Effector memory CD8-positive, alpha-beta T cell (primary cell): ENCODE data around the gene CHKA.

Experiments used
- ATAC-seq: fragments of 150-1000 bp; cut with Tn5 transposase; replicated peaks from 2 replicates; pipeline ENCODE4 v1.10.0; 2021; ENCODE audit warnings: mild to moderate bottlenecking, moderate library complexity
- DNase-seq, 3 experiments: peaks; one replicate each; pipeline ENCODE4 v3.0.0; 2021
- H3K27ac Mint-ChIP-seq, 2 donors: one replicate each; pipeline ENCODE4 v1.8.0; 2022; ENCODE audit warnings: mild to moderate bottlenecking in 2 of 2, mixed read lengths in 2 of 2, moderate library complexity in 2 of 2
- H3K27me3 Mint-ChIP-seq, 2 donors: one replicate each; pipeline ENCODE4 v1.8.0; 2022; ENCODE audit warnings: mixed read lengths in 2 of 2
- H3K36me3 Mint-ChIP-seq: one replicate; pipeline ENCODE4 v1.8.0; 2022; ENCODE audit warnings: mild to moderate bottlenecking, moderate library complexity, mixed read lengths; ENCODE audit not compliant: insufficient read depth
- H3K4me1 Mint-ChIP-seq, 2 donors: one replicate each; pipeline ENCODE4 v1.8.0; 2022; ENCODE audit warnings: low read depth in 2 of 2, mixed read lengths in 2 of 2
- H3K4me3 Mint-ChIP-seq, 2 donors: one replicate each; pipeline ENCODE4 v1.8.0; 2022; ENCODE audit warnings: mild to moderate bottlenecking in 2 of 2, mixed read lengths in 2 of 2, moderate library complexity in 2 of 2
- H3K9me3 Mint-ChIP-seq, 2 donors: one replicate each; pipeline ENCODE4 v1.8.0; 2022; ENCODE audit warnings: mixed read lengths in 2 of 2

CHKA gene

GRCh38 chr11:68149417-68149816, 28.2 kb upstream of the CHKA start:
- H3K9me3 Mint-ChIP-seq: no peaks in the 10 kb centered on the region
- H3K4me3 Mint-ChIP-seq: no peak overlapping the region
- H3K27me3 Mint-ChIP-seq: no peaks in the 10 kb centered on the region
- peaks cover 3% of the 10 kb centered on the region for H3K36me3 Mint-ChIP-seq
- H3K4me1 Mint-ChIP-seq: peaks cover 2 to 7% of the 10 kb centered on the region in 2 donors
- ATAC-seq (no peak), DNase-seq (no peak)
- H3K27ac Mint-ChIP-seq: no peak overlapping the region

GRCh38 chr11:68148879-68149278, 27.7 kb upstream of the CHKA start:
- Mint-ChIP-seq H3K4me1 (peaks cover 2 to 7% of the 10 kb centered on the region in 2 donors), H3K27me3 (no peaks in the 10 kb centered on the region), H3K27ac (no peak overlapping the region), H3K4me3 (no peak overlapping the region), H3K9me3 (no peaks in the 10 kb centered on the region), H3K36me3 (peaks cover 3% of the 10 kb centered on the region)
- DNase-seq: no peak
- no peak for ATAC-seq

- ATAC-seq (no peak), DNase-seq (no peak)
- Mint-ChIP-seq H3K4me3 (no peak overlapping the region), H3K4me1 (peaks cover 2 to 7% of the 10 kb centered on the region in 2 donors), H3K36me3 (peaks cover 3% of the 10 kb centered on the region), H3K9me3 (no peaks in the 10 kb centered on the region), H3K27ac (no peak overlapping the region), H3K27me3 (no peaks in the 10 kb centered on the region)
Measured at GRCh38 chr11:68148071-68148805, 27.1 kb upstream of the CHKA start.

- no peaks in the 10 kb centered on the region for H3K36me3 Mint-ChIP-seq
- no peaks in the 10 kb centered on the region for H3K27me3 Mint-ChIP-seq
- DNase-seq (no peak), ATAC-seq (no peak)
- no peaks in the 10 kb centered on the region for H3K9me3 Mint-ChIP-seq
- H3K4me3 Mint-ChIP-seq: no peak overlapping the region
- peaks cover 2 to 8% of the 10 kb centered on the region in 2 donors for H3K4me1 Mint-ChIP-seq
- no peak overlapping the region for H3K27ac Mint-ChIP-seq
Measured at GRCh38 chr11:68146704-68147474, 25.7 kb upstream of the CHKA start.

GRCh38 chr11:68146010-68146540, 24.9 kb upstream of the CHKA start:
- H3K9me3 Mint-ChIP-seq: no peaks in the 10 kb centered on the region
- DNase-seq (no peak), ATAC-seq (no peak)
- no peak overlapping the region for H3K4me3 Mint-ChIP-seq
- H3K36me3 Mint-ChIP-seq: no peaks in the 10 kb centered on the region
- peak overlapping the region in 1 of 2 donors; percentile 16 for H3K27ac Mint-ChIP-seq
- peaks cover 4 to 11% of the 10 kb centered on the region in 2 donors for H3K4me1 Mint-ChIP-seq
- no peaks in the 10 kb centered on the region for H3K27me3 Mint-ChIP-seq

- peaks cover 4 to 13% of the 10 kb centered on the region in 2 donors for H3K4me1 Mint-ChIP-seq
- H3K27me3 Mint-ChIP-seq: no peaks in the 10 kb centered on the region
- H3K9me3 Mint-ChIP-seq: no peaks in the 10 kb centered on the region
- H3K4me3 Mint-ChIP-seq: no peak overlapping the region
- H3K27ac Mint-ChIP-seq: peak overlapping the region in 1 of 2 donors; percentile 16
- ATAC-seq: no peak
- H3K36me3 Mint-ChIP-seq: no peaks in the 10 kb centered on the region
- DNase-seq: no peak
Measured at GRCh38 chr11:68145120-68145866, 24.1 kb upstream of the CHKA start.

- H3K27ac Mint-ChIP-seq: no peak overlapping the region
- H3K4me1 Mint-ChIP-seq: peaks cover 4 to 13% of the 10 kb centered on the region in 2 donors
- H3K36me3 Mint-ChIP-seq: no peaks in the 10 kb centered on the region
- no peaks in the 10 kb centered on the region for H3K9me3 Mint-ChIP-seq
- DNase-seq (no peak), ATAC-seq (no peak)
- no peaks in the 10 kb centered on the region for H3K27me3 Mint-ChIP-seq
- no peak overlapping the region for H3K4me3 Mint-ChIP-seq
Measured at GRCh38 chr11:68143310-68143689, 22.1 kb upstream of the CHKA start.

- ATAC-seq (peak; percentile 7), DNase-seq (no peak)
- no peaks in the 10 kb centered on the region for H3K27me3 Mint-ChIP-seq
- no peaks in the 10 kb centered on the region for H3K9me3 Mint-ChIP-seq
- peak overlapping the region in 1 of 2 donors; percentile 38 for H3K27ac Mint-ChIP-seq
- peak overlapping the region in 1 of 2 donors; percentile 57 for H3K4me3 Mint-ChIP-seq
- no peaks in the 10 kb centered on the region for H3K36me3 Mint-ChIP-seq
- peaks cover 4 to 13% of the 10 kb centered on the region in 2 donors for H3K4me1 Mint-ChIP-seq
Measured at GRCh38 chr11:68142441-68143309, 21.5 kb upstream of the CHKA start.

- peak in 1 of 3 experiments; percentile 7 for DNase-seq
- no peaks in the 10 kb centered on the region for H3K9me3 Mint-ChIP-seq
- H3K27me3 Mint-ChIP-seq: no peaks in the 10 kb centered on the region
- H3K4me1 Mint-ChIP-seq: peaks cover 4 to 13% of the 10 kb centered on the region in 2 donors
- no peaks in the 10 kb centered on the region for H3K36me3 Mint-ChIP-seq
- ATAC-seq: peak; percentile 59
- H3K4me3 Mint-ChIP-seq: peak overlapping the region in 1 of 2 donors; percentile 57
- peak overlapping the region; percentile 22 to 38 for H3K27ac Mint-ChIP-seq
Measured at GRCh38 chr11:68142028-68142412, 20.8 kb upstream of the CHKA start.

- H3K27ac Mint-ChIP-seq: peak overlapping the region; percentile 22 to 38
- ATAC-seq: no peak
Measured at GRCh38 chr11:68141246-68142027, 20.2 kb upstream of the CHKA start.

GRCh38 chr11:68140496-68141245, 19.5 kb upstream of the CHKA start:
- no peak for ATAC-seq
- DNase-seq: no peak
- Mint-ChIP-seq H3K27me3 (no peaks in the 10 kb centered on the region), H3K27ac (no peak overlapping the region), H3K4me3 (no peak overlapping the region), H3K36me3 (no peaks in the 10 kb centered on the region), H3K9me3 (no peaks in the 10 kb centered on the region), H3K4me1 (peaks cover 4 to 13% of the 10 kb centered on the region in 2 donors)

More at GRCh38 chr11:68141246-68142027, 20.2 kb upstream of the CHKA start:
- Mint-ChIP-seq H3K27me3 (no peaks in the 10 kb centered on the region), H3K4me1 (peaks cover 4 to 13% of the 10 kb centered on the region in 2 donors), H3K36me3 (no peaks in the 10 kb centered on the region), H3K9me3 (no peaks in the 10 kb centered on the region), H3K4me3 (peak overlapping the region in 1 of 2 donors; percentile 57)
- DNase-seq: no peak
